SH-SY5Y (cell line): ENCODE results near the gene GNAT1.

Experiments
- GATA2 ChIP-seq: IDR thresholded peaks from 2 replicates; pipeline ENCODE4 v1.6.1; 2011; ENCODE audit warnings: mild to moderate bottlenecking, low read depth, low read length
- GATA3 ChIP-seq: IDR thresholded peaks from 2 replicates; pipeline ENCODE4 v1.6.1; 2011; ENCODE audit warnings: low read depth, mild to moderate bottlenecking, low read length, moderate library complexity

GRCh38 chr3:50241163-50241562 lies 49.8 kb downstream of the GNAT1 start:
- TF ChIP-seq GATA2, result no peak
- TF ChIP-seq GATA3, result no peak
